A549 (cell line): ENCODE results near the gene RPL27. TPM values are rescaled to one million over a fixed set of nuclear protein-coding genes. Genes with fewer than 3 reads are reported as not detected.

Experiments
- ATAC-seq, 2 experiments: fragments of 200-7000 bp in 1 of 2; fragments of >200 bp in 1 of 2; cut with Nextera tagmentation in 1 of 2; cut with Tn5 transposase in 1 of 2; 3 replicates each; pipeline versions ENCODE4 v1.8.0 to v1.9.1; 2018 to 2020; ENCODE audit warnings: mild to moderate bottlenecking in 1 of 2, moderate library complexity in 1 of 2
- CTCF ChIA-PET: fragments of 300-600 bp; sonication (Branson Sonifier 250); formaldehyde crosslinking; extraction: SDS; loops from one replicate; lab custom pipeline; 2021; ENCODE audit warnings: antibody characterized with exemption, inconsistent platforms; lab: Yijun Ruan, JAX
- POLR2A ChIA-PET: fragments of 350-600 bp; formaldehyde crosslinking; extraction: SDS; loops from one replicate; lab custom pipeline; 2021; ENCODE audit warnings: antibody characterized with exemption, inconsistent platforms; lab: Yijun Ruan, JAX
- DNase-seq, 2 experiments: peaks; one replicate each; pipeline versions ENCODE4 v3.0.0 to v3.0.0-alpha.2; 2011 to 2016; ENCODE audit warnings: low read depth in 1 of 2, low spot score in 1 of 2
- FAIRE-seq: peaks from 2 replicates; lab custom pipeline; 2011; peaks lifted over from hg19 to GRCh38; lab: Jason Lieb, UNC
- H3K27ac ChIP-seq, 2 experiments: fragments of >200 bp; sonication (Bioruptor Twin); formaldehyde crosslinking; 3 replicates each; pipeline ENCODE4 v1.5.1; 2016 to 2017
- H3K4me1 ChIP-seq: fragments of >200 bp; sonication (Bioruptor Twin); formaldehyde crosslinking; 3 replicates; pipeline ENCODE4 v1.6.1; 2016
- H3K4me2 ChIP-seq: fragments of >200 bp; sonication (Bioruptor Twin); formaldehyde crosslinking; 3 replicates; pipeline ENCODE4 v1.6.1; 2016
- H3K4me3 ChIP-seq: fragments of >200 bp; sonication (Bioruptor Twin); formaldehyde crosslinking; 3 replicates; pipeline ENCODE4 v1.5.1; 2016
- H3K9me3 ChIP-seq: fragments of >200 bp; sonication (Bioruptor Twin); formaldehyde crosslinking; 3 replicates; pipeline ENCODE4 v1.6.1; 2016
- BCL3 ChIP-seq: fragments of >200 bp; sonication (Bioruptor Twin); formaldehyde crosslinking; IDR thresholded peaks from 3 replicates; pipeline ENCODE4 v1.6.1; 2016
- BHLHE40 ChIP-seq: IDR thresholded peaks from 2 replicates; pipeline ENCODE4 v1.6.1; 2012; ENCODE audit warnings: low read depth, low read length, inconsistent platforms
- CBX2 ChIP-seq: fragments of 200-600 bp; sonication (generic); IDR thresholded peaks from 2 replicates; pipeline ENCODE4 v1.6.1; 2016; ENCODE audit warnings: low read depth, mild to moderate bottlenecking, borderline replicate concordance
- CEBPB ChIP-seq, 2 experiments: fragments of >200 bp in 1 of 2; sonication (Bioruptor Twin) in 1 of 2; formaldehyde crosslinking in 1 of 2; IDR thresholded peaks; 2 replicates each; pipeline ENCODE4 v1.6.1; 2012 to 2016
- CTCF ChIP-seq: fragments of >200 bp; sonication (Bioruptor Twin); formaldehyde crosslinking; IDR thresholded peaks from 3 replicates; pipeline ENCODE4 v1.5.1; 2016
- E2F6 ChIP-seq: IDR thresholded peaks from 2 replicates; pipeline ENCODE4 v1.6.1; 2012; ENCODE audit warnings: low read depth, borderline replicate concordance
- EP300 ChIP-seq, 2 experiments: fragments of >200 bp; sonication (Bioruptor Twin); formaldehyde crosslinking; IDR thresholded peaks; 2 replicates in 1 of 2; 3 replicates in 1 of 2; pipeline ENCODE4 v1.6.1; 2016 to 2017
- FOSL2 ChIP-seq, 2 experiments: fragments of 450-650 bp in 1 of 2; fragments of >200 bp in 1 of 2; sonication (Bioruptor Twin) in 1 of 2; formaldehyde crosslinking; IDR thresholded peaks; 2 replicates each; pipeline versions ENCODE4 v1.5.0 to v1.6.1; 2016 to 2020; ENCODE audit warnings: mild to moderate bottlenecking in 1 of 2, moderate library complexity in 1 of 2
- JUN ChIP-seq, 2 experiments: fragments of >200 bp; sonication (Bioruptor Twin); formaldehyde crosslinking; IDR thresholded peaks; 2 replicates in 1 of 2; 3 replicates in 1 of 2; pipeline ENCODE4 v1.6.1; 2016 to 2017
- KDM5A ChIP-seq: fragments of 200-600 bp; sonication (generic); IDR thresholded peaks from 2 replicates; pipeline ENCODE4 v1.6.1; 2016; ENCODE audit warnings: antibody characterized with exemption, mild to moderate bottlenecking
- MAX ChIP-seq: IDR thresholded peaks from 2 replicates; pipeline ENCODE4 v1.6.1; 2012
- MAZ ChIP-seq: fragments of 150-350 bp; IDR thresholded peaks from 2 replicates; pipeline ENCODE4 v1.6.1; 2014; ENCODE audit warnings: antibody characterized with exemption, low read depth, low read length, borderline replicate concordance
- NFE2L2 ChIP-seq: fragments of 150-350 bp; conservative IDR thresholded peaks from 2 replicates; pipeline ENCODE4 v1.6.1; 2014; ENCODE audit warnings: low read length
- NR3C1 ChIP-seq: fragments of >200 bp; sonication (Bioruptor Twin); formaldehyde crosslinking; IDR thresholded peaks from 3 replicates; pipeline ENCODE4 v1.6.1; 2017
- POLR2A ChIP-seq: IDR thresholded peaks from 2 replicates; pipeline ENCODE4 v1.6.1; 2012; ENCODE audit warnings: mild to moderate bottlenecking, low read length
- RAD21 ChIP-seq, 2 experiments: fragments of >200 bp in 1 of 2; sonication (Bioruptor Twin) in 1 of 2; formaldehyde crosslinking in 1 of 2; IDR thresholded peaks in 1 of 2; conservative IDR thresholded peaks in 1 of 2; 2 replicates in 1 of 2; 3 replicates in 1 of 2; pipeline ENCODE4 v1.6.1; 2012 to 2018; ENCODE audit warnings: inconsistent platforms in 1 of 2
- SMC3 ChIP-seq: fragments of >200 bp; sonication (Bioruptor Twin); formaldehyde crosslinking; IDR thresholded peaks from 3 replicates; pipeline ENCODE4 v1.6.1; 2018; ENCODE audit warnings: inconsistent platforms
- ZNF302 ChIP-seq: fragments of 250-450 bp; sonication (Bioruptor Pico); IDR thresholded peaks from 2 replicates; pipeline ENCODE4 v1.9.0; 2021; ENCODE audit warnings: inconsistent platforms, mild to moderate bottlenecking, moderate library complexity
- WGBS: methylation state at CpG from one replicate; pipeline ENCODE4 v1.1.6; 2017; ENCODE audit errors: missing lambda C conversion rate; 5-methylcytosine and 5-hydroxymethylcytosine counted together
- polyA plus RNA-seq, 4 experiments: library from polyadenylated mRNA; depleted of rRNA in 3 of 4; stranded (reverse); fragments of >200 nt; fragmentation: RNase III in 1 of 4; extraction: RNeasy Plus Mini Kit Qiagen cat#74134 plus additional on column Dnase treatment in 1 of 4; gene quantifications; 2 replicates in 3 of 4; 3 replicates in 1 of 4; pipeline ENCODE4 v1.2.3, GENCODE V29; 2011 to 2017

The RPL27 gene
- polyA plus RNA-seq, 2 of the 4 experiments (the other 2 are of a cell fraction): 2,894 to 5,746 TPM

- FAIRE-seq: no peak
- TF ChIP-seq E2F6: peak; percentile 46; the same call in 1 of the 2 replicates
- TF ChIP-seq RAD21 (conservative IDR thresholded peaks at IDR 0.05 in 1 of 2, IDR thresholded peaks at IDR 0.05 in 1 of 2): peak in 1 of 2 experiments; percentile 40; a peak in 2 of 5 replicates
- TF ChIP-seq BHLHE40: no peak
- TF ChIP-seq KDM5A: 0 out of 2 replicates have a peak, but pooled peaks have one; percentile 26
- TF ChIP-seq CTCF: 0 out of 3 replicates have a peak, but pooled peaks have one; percentile 27
- peak; percentile 22 to 63; a peak in 3 of 5 replicates for TF ChIP-seq JUN (IDR thresholded peaks at IDR 0.05)
- peak; percentile 39; the same call in 2 of the 3 replicates for TF ChIP-seq BCL3
- no peak for TF ChIP-seq FOSL2 (IDR thresholded peaks at IDR 0.05)
- no peak for TF ChIP-seq FOSL2 (CRISPR knock-in tag; IDR thresholded peaks at IDR 0.05)
- peak in 1 of 2 experiments; percentile 12; a peak in 1 of 5 replicates for TF ChIP-seq EP300 (IDR thresholded peaks at IDR 0.05)
- TF ChIP-seq ZNF302 (CRISPR knock-in tag): no peak
- TF ChIP-seq CEBPB (IDR thresholded peaks at IDR 0.05): no peak
- TF ChIP-seq NR3C1: no peak
- 0 out of 2 replicates have a peak, but pooled peaks have one; percentile 27 for TF ChIP-seq MAX
- peak; percentile 40 for TF ChIP-seq POLR2A
- peak; percentile 33; the same call in 1 of the 3 replicates for TF ChIP-seq SMC3
- Histone ChIP-seq H3K9me3 (no peaks in the 10 kb centered on the region), H3K4me2 (peak overlapping the region; percentile 95), H3K4me1 (peaks cover 33% of the 10 kb centered on the region), H3K4me3 (peak overlapping the region; percentile 86), H3K27ac (peak overlapping the region; percentile 89 to 96)
- ATAC-seq: peak; percentile 82 to 83
- 2% methylated on average over 34 of the region's 67 CpGs for WGBS
- CTCF ChIA-PET: interaction anchor here (1.0 to 11.1 kb wide), 2 partner anchors 17 to 137 kb away, joined by 4 to 86 read pairs; partner anchors contain the start of genes AOC2 and RPL27
- peak; percentile 75 to 76 for DNase-seq
- POLR2A ChIA-PET: interaction anchor here (0.9 to 2.0 kb wide), 3 partner anchors 16 to 21 kb away, joined by 4 to 36 read pairs (median 5); partner anchors contain the start of genes AARSD1 and RPL27
Observed at GRCh38 chr17:42980766-42981397, 17.3 kb upstream of the RPL27 start.

- Histone ChIP-seq H3K4me3 (no peak overlapping the region), H3K27ac (no peak overlapping the region)
Observed at GRCh38 chr17:42982266-42982665, 16.0 kb upstream of the RPL27 start.

More at GRCh38 chr17:42982266-42982665, 16.0 kb upstream of the RPL27 start:
- FAIRE-seq (no peak), DNase-seq (no peak), ATAC-seq (no peak)
- H3K4me1 ChIP-seq: peaks cover 33% of the 10 kb centered on the region
- ChIA-PET CTCF (interaction anchor here (0.7 to 11.1 kb wide), 2 partner anchors 15 to 138 kb away, joined by 4 to 86 read pairs; partner anchors contain the start of genes AOC2 and RPL27), POLR2A (no interaction called here)
- TF ChIP-seq CBX2: no peak
- TF ChIP-seq NFE2L2: no peak
- no peak for TF ChIP-seq MAZ
- no peak for TF ChIP-seq MAX
- H3K4me2 ChIP-seq: peak overlapping the region; percentile 95
- H3K9me3 ChIP-seq: no peaks in the 10 kb centered on the region
